ENCODE measurements around the gene LRRC1.

Gene LRRC1

DNA sequence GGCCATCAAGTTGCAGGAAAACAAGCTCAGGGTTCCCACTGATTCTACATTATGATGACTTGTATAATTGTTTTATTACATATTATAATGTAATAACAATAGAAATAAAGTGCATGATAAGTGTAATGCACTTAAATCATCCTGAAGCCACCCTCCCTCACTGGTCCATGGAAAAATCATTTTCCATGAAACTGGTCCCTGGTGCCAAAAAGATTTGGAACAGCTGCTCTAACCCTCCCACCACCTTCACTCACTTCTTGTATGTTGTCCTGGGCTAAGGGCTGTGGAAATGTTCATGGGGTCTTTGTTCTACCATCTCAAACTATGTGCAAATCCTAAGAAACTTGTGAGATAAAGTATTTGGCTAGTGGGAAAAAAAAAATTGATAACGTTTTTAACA lies 133.8 kb downstream of the LRRC1 start:
- no peak overlapping the region for H3K4me3 ChIP-seq (ENCODE audit: low read length)
- TF ChIP-seq, protein P1, sequence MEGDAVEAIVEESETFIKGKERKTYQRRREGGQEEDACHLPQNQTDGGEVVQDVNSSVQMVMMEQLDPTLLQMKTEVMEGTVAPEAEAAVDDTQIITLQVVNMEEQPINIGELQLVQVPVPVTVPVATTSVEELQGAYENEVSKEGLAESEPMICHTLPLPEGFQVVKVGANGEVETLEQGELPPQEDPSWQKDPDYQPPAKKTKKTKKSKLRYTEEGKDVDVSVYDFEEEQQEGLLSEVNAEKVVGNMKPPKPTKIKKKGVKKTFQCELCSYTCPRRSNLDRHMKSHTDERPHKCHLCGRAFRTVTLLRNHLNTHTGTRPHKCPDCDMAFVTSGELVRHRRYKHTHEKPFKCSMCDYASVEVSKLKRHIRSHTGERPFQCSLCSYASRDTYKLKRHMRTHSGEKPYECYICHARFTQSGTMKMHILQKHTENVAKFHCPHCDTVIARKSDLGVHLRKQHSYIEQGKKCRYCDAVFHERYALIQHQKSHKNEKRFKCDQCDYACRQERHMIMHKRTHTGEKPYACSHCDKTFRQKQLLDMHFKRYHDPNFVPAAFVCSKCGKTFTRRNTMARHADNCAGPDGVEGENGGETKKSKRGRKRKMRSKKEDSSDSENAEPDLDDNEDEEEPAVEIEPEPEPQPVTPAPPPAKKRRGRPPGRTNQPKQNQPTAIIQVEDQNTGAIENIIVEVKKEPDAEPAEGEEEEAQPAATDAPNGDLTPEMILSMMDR (conservative IDR thresholded peaks at IDR 0.05; ENCODE audit: low read length): no peak
- no peak for DNase-seq (ENCODE audit: low read depth)

GRCh38 chr6:53929041-53929820 lies 134.4 kb downstream of the LRRC1 start:
- TF ChIP-seq, protein P1 (conservative IDR thresholded peaks at IDR 0.05; ENCODE audit: low read length): no peak
- H3K4me3 ChIP-seq (ENCODE audit: low read length): no peak overlapping the region
- no peak for DNase-seq (ENCODE audit: low read depth)

GRCh38 chr6:53929821-53930120 lies 135.0 kb downstream of the LRRC1 start:
- TF ChIP-seq, protein P1 (conservative IDR thresholded peaks at IDR 0.05; ENCODE audit: low read length): no peak
- no peak overlapping the region for H3K4me3 ChIP-seq (ENCODE audit: low read length)
- no peak for DNase-seq (ENCODE audit: low read depth)

DNA sequence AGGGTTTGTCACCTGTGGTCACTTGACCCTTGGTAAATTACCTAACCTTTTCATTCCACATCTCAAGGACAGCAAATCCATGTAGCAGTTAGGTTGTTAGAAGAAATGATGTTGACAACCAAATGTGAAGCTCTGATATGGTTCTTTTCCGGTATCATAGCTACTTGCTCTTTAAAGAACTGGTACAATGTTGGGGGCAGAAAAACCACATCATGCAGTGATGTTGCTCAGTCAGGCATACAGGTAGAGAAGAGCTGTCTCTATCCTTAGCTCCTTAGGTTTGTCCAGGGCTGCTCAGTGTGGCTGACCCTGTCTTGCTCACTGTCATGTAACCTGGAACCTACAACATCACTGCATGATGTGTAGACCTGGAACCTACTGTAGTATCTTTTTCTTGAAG lies 135.5 kb downstream of the LRRC1 start:
- no peak overlapping the region for H3K4me3 ChIP-seq (ENCODE audit: low read length)
- no peak for DNase-seq (ENCODE audit: low read depth)
- TF ChIP-seq, protein P1 (conservative IDR thresholded peaks at IDR 0.05; ENCODE audit: low read length): no peak

- TF ChIP-seq, protein P1 (conservative IDR thresholded peaks at IDR 0.05; ENCODE audit: low read length): no peak
- no peak for DNase-seq (ENCODE audit: low read depth)
- H3K4me3 ChIP-seq (ENCODE audit: low read length): no peak overlapping the region
These were observed 136.3 kb downstream of the LRRC1 start for GRCh38 chr6:53931086-53931485.

DNA sequence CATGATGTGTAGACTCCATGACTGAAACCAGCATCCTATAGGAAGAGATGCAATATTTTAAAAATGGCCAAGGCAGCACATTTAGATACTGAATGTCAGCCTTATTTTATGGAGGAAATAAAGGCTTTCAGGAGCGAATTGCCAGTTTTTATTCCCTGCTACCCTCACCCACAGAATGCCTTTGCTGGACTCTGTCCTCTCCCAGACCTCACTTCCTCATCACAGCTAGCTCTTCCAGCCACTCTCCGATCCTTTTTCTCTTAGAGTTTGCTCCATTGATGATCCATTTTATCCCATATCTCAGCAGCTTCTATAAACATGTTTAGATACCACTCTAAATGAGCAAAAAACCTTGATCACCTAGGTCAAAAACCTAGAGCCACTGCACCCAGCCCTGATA lies 137.7 kb downstream of the LRRC1 start:
- no peak for DNase-seq (ENCODE audit: low read depth)
- H3K4me3 ChIP-seq (ENCODE audit: low read length): no peak overlapping the region
- TF ChIP-seq, protein P1 (conservative IDR thresholded peaks at IDR 0.05; ENCODE audit: low read length): no peak

- TF ChIP-seq, protein P1 (conservative IDR thresholded peaks at IDR 0.05; ENCODE audit: low read length): no peak
- DNase-seq (ENCODE audit: low read depth): no peak
- no peak overlapping the region for H3K4me3 ChIP-seq (ENCODE audit: low read length)
These were observed 139.2 kb downstream of the LRRC1 start for GRCh38 chr6:53934023-53934422.

All from AG10803 (cell line).